Heart left ventricle (tissue), 13 donors: ENCODE data around the gene MYL6.

ENCODE experiments used
- CTCF ChIP-seq, 12 donors: fragments of 200-600 bp; sonication (generic) in 4 of 12; IDR thresholded peaks; one replicate each; pipeline versions ENCODE4 v1.5.0 to v1.8.0; 2018 to 2022; ENCODE audit warnings: antibody characterized with exemption in 12 of 12, mild to moderate bottlenecking in 5 of 12
- POLR2A ChIP-seq, 2 donors: fragments of 450-650 bp; IDR thresholded peaks; one replicate each; pipeline ENCODE4 v1.6.1; 2017; ENCODE audit warnings: antibody characterized with exemption in 2 of 2, mild to moderate bottlenecking in 2 of 2, moderate library complexity in 2 of 2
- donor health status: ischemic (EF 13 %, LVEDD 7.1; RV severe dilation, severe dysfunction).
- donor health status: DM: no; HTN: yes; CAD: no.
- donor health status: DM: no; HTN: no; CAD: no.
- donor health status: ischemic (EF 25% LVEDD 6.9; RV normal size, moderate dysfunction).
- donor health status: ischemic (EF 25% LVEDD 5.7; RV mildly dilated, moderate dysfunction).
- donor health status: ischemic (EF 35%, LVEDD 5.7; RV mildly dilated, moderate dysfunction).
- donor health status: nonischemic (EF 11% LVEDD 7.7; RV severe dilation, severe dysfunction).
- donor health status: DM: yes; HTN: yes; CAD: no.
- donor health status: PGD.
- donor health status: ischemic (EF 29% LVEDD 5.4; RV normal size, mild dysfunction).
- donor health status: nonischemic (EF 23%, LVEDD 6.1; RV moderate dilation, normal function).

- TF ChIP-seq POLR2A (IDR thresholded peaks at IDR 0.05) (no peak), CTCF (IDR thresholded peaks at IDR 0.05) (no peak)
These were observed 20.2 kb downstream of the MYL6 start for GRCh38 chr12:56178347-56178746.
